ENCODE results near the gene CD22.
"Not testable (repeated sequence)": the region's sequence is repeated elsewhere in the genome, so short reads cannot be mapped to it uniquely, and the experiment has no call there.

CD22 gene

GRCh38 chr19:35328851-35329285, at the start of gene CD22:
Gene CD22 (plus strand): TSS chr19:35329187. CDS start chr19:35332041, 2,854 bp downstream.
- DNase-seq = no peak

- DNase-seq = no peak
These were observed 49.6 kb upstream of the CD22 start for GRCh38 chr19:35279374-35279773.

GRCh38 chr19:35279985-35280821, 48.8 kb upstream of the CD22 start:
- DNase-seq = no peak

- DNase-seq = no peak
These were observed 47.7 kb upstream of the CD22 start for GRCh38 chr19:35281303-35281702.

- DNase-seq = no peak
These were observed 44.6 kb upstream of the CD22 start for GRCh38 chr19:35284153-35285094.

GRCh38 chr19:35285095-35285449, 43.9 kb upstream of the CD22 start:
- no peak for DNase-seq

GRCh38 chr19:35285465-35285864, 43.5 kb upstream of the CD22 start:
- not testable (repeated sequence) for DNase-seq

- DNase-seq = not testable (repeated sequence)
These were observed 42.9 kb upstream of the CD22 start for GRCh38 chr19:35286101-35286500.

- no peak for DNase-seq
These were observed 41.3 kb upstream of the CD22 start for GRCh38 chr19:35287713-35288112.

- no peak for DNase-seq
These were observed 40.7 kb upstream of the CD22 start for GRCh38 chr19:35288331-35288730.

GRCh38 chr19:35288906-35289305, 40.1 kb upstream of the CD22 start:
- DNase-seq = no peak

GRCh38 chr19:35290381-35291127, 38.4 kb upstream of the CD22 start:
- no peak for DNase-seq

GRCh38 chr19:35291259-35291658, 37.7 kb upstream of the CD22 start:
- no peak for DNase-seq

- DNase-seq = no peak
These were observed 37.1 kb upstream of the CD22 start, which contains the start of gene MAG for GRCh38 chr19:35291916-35292315. Gene MAG (plus strand): TSS chr19:35292161. CDS start chr19:35295409, 3,248 bp downstream.

GRCh38 chr19:35292421-35293362, 36.3 kb upstream of the CD22 start:
- no peak for DNase-seq

GRCh38 chr19:35293363-35293739, 35.6 kb upstream of the CD22 start:
- no peak for DNase-seq

- no peak for DNase-seq
These were observed 35.2 kb upstream of the CD22 start for GRCh38 chr19:35293808-35294207.

GRCh38 chr19:35294328-35294727, 34.7 kb upstream of the CD22 start:
- no peak for DNase-seq

GRCh38 chr19:35294859-35295791, 33.9 kb upstream of the CD22 start:
- no peak for DNase-seq

GRCh38 chr19:35295792-35296462, 33.1 kb upstream of the CD22 start:
- DNase-seq = no peak

All from NCI-H187 (cell line).